ENCODE measurements around the gene INSIG2.

DNA sequence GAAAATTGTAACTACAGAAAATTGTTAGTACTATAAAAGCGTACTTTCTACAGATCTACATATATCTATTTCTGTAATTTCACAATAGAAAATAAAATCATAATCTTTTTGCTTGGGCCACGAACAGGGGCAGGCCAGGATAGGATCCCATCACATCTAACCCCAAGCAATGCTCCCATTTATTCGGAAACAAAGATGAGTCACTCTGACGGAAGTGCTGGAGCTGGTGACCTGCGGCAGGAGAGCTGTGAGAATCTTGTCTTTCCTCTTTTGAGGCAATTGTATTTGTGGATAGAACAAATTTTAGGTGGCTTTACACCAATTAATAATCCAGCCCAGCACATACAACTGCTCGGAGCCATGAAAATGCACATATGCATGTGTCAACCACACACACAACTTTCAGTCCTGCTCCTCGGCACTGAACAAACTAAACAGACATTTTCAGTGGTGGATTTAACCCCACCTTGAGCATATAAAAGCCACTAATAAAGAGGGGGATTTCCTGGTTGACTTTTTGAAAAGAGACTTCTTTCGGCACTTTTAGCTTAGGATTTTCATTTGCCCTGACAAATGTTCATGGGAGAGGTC lies 22.3 kb upstream of the INSIG2 start:
- TF ChIP-seq, protein P1, sequence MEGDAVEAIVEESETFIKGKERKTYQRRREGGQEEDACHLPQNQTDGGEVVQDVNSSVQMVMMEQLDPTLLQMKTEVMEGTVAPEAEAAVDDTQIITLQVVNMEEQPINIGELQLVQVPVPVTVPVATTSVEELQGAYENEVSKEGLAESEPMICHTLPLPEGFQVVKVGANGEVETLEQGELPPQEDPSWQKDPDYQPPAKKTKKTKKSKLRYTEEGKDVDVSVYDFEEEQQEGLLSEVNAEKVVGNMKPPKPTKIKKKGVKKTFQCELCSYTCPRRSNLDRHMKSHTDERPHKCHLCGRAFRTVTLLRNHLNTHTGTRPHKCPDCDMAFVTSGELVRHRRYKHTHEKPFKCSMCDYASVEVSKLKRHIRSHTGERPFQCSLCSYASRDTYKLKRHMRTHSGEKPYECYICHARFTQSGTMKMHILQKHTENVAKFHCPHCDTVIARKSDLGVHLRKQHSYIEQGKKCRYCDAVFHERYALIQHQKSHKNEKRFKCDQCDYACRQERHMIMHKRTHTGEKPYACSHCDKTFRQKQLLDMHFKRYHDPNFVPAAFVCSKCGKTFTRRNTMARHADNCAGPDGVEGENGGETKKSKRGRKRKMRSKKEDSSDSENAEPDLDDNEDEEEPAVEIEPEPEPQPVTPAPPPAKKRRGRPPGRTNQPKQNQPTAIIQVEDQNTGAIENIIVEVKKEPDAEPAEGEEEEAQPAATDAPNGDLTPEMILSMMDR (conservative IDR thresholded peaks at IDR 0.05 in 1 of 2, IDR thresholded peaks at IDR 0.05 in 1 of 2; ENCODE audit: extremely low read depth in 1 of 2, insufficient read depth in 1 of 2, low read depth in 1 of 2, low read length in 2 of 2) = no peak
- TF ChIP-seq EZH2 (IDR thresholded peaks at IDR 0.05; ENCODE audit: borderline replicate concordance, low read length) = no peak
